Mesendoderm (in vitro differentiated cells): ENCODE measurements around the gene CACNA1C.
"Not testable (repeated sequence)": the region's sequence is repeated elsewhere in the genome, so short reads cannot be mapped to it uniquely, and the experiment has no call there.

Source experiments
- DNase-seq: peaks from one replicate; pipeline ENCODE4 v3.0.0; 2013
- H2AK5ac ChIP-seq: 2 replicates; pipeline ENCODE4 v1.6.1; 2013; ENCODE audit warnings: low read length, inconsistent platforms
- H2BK120ac ChIP-seq: 2 replicates; pipeline ENCODE4 v1.6.1; 2013; ENCODE audit warnings: low read depth, mild to moderate bottlenecking, low read length, moderate library complexity, mixed read lengths
- H2BK15ac ChIP-seq: replicated peaks from 2 replicates; pipeline ENCODE4 v1.6.1; 2013; ENCODE audit warnings: low read depth, mild to moderate bottlenecking, moderate library complexity
- H2BK5ac ChIP-seq: 2 replicates; pipeline ENCODE4 v1.6.1; 2013; ENCODE audit warnings: low read length, inconsistent platforms
- H3K18ac ChIP-seq: 2 replicates; pipeline ENCODE4 v1.6.1; 2013; ENCODE audit warnings: mild to moderate bottlenecking, low read length, mixed read lengths
- H3K23ac ChIP-seq: one replicate; pipeline ENCODE4 v1.6.1; 2013; ENCODE audit warnings: low read length
- H3K27ac ChIP-seq: 2 replicates; pipeline ENCODE4 v1.5.1; 2013; ENCODE audit warnings: low read depth, mild to moderate bottlenecking, inconsistent platforms, low read length, moderate library complexity
- H3K27me3 ChIP-seq: 2 replicates; pipeline ENCODE4 v1.6.1; 2013; ENCODE audit warnings: low read length, control low read depth, mild to moderate bottlenecking, inconsistent platforms; ENCODE audit not compliant: insufficient read depth, poor library complexity
- H3K36me3 ChIP-seq: 2 replicates; pipeline ENCODE4 v1.6.1; 2013; ENCODE audit warnings: low read length, inconsistent platforms; ENCODE audit not compliant: control insufficient read depth, insufficient read depth
- H3K4ac ChIP-seq: one replicate; pipeline ENCODE4 v1.6.1; 2013; ENCODE audit warnings: low read depth, mild to moderate bottlenecking, low read length, moderate library complexity
- H3K4me1 ChIP-seq: 2 replicates; pipeline ENCODE4 v1.6.1; 2013; ENCODE audit warnings: low read depth, low read length, inconsistent platforms; ENCODE audit not compliant: control insufficient read depth
- H3K4me2 ChIP-seq: 2 replicates; pipeline ENCODE4 v1.6.1; 2013; ENCODE audit warnings: low read length
- H3K4me3 ChIP-seq: 2 replicates; pipeline ENCODE4 v1.5.1; 2013; ENCODE audit warnings: mild to moderate bottlenecking, low read length
- H3K56ac ChIP-seq: one replicate; pipeline ENCODE4 v1.6.1; 2013; ENCODE audit warnings: low read length
- H3K79me1 ChIP-seq: 2 replicates; pipeline ENCODE4 v1.6.1; 2013; ENCODE audit warnings: low read length, inconsistent platforms
- H3K79me2 ChIP-seq: 2 replicates; pipeline ENCODE4 v1.6.1; 2013; ENCODE audit warnings: mild to moderate bottlenecking, low read length; ENCODE audit not compliant: control insufficient read depth, insufficient read depth
- H3K9ac ChIP-seq: 2 replicates; pipeline ENCODE4 v1.6.1; 2013; ENCODE audit warnings: low read length, inconsistent platforms
- H4K5ac ChIP-seq: one replicate; pipeline ENCODE4 v1.6.1; 2013; ENCODE audit warnings: low read length
- H4K8ac ChIP-seq: one replicate; pipeline ENCODE4 v1.6.1; 2013; ENCODE audit warnings: low read depth, mild to moderate bottlenecking, control low read depth, low read length, moderate library complexity
- WGBS: extraction: QIAGEN DNeasy Blood & Tissue Kit; methylation state at CpG from one replicate; pipeline ENCODE4 v1.1.7; 2013; ENCODE audit warnings: low lambda C conversion rate, missing lambda C conversion rate; ENCODE audit not compliant: insufficient coverage; ENCODE audit errors: extremely low coverage; 5-methylcytosine and 5-hydroxymethylcytosine counted together

The CACNA1C gene

GRCh38 chr12:2684026-2684325 is 631.2 kb downstream of the CACNA1C start:
- H3K4ac ChIP-seq, H2BK15ac ChIP-seq, H3K18ac ChIP-seq, H3K27ac ChIP-seq, H4K8ac ChIP-seq, H3K23ac ChIP-seq, H3K56ac ChIP-seq, H4K5ac ChIP-seq, H3K4me1 ChIP-seq, H3K9ac ChIP-seq, H3K79me1 ChIP-seq, H3K27me3 ChIP-seq, H2BK5ac ChIP-seq, H2BK120ac ChIP-seq, DNase-seq, H3K36me3 ChIP-seq, H2AK5ac ChIP-seq, H3K4me3 ChIP-seq, H3K4me2 ChIP-seq, H3K79me2 ChIP-seq: not testable (repeated sequence)
- WGBS = no CpG with 5 or more reads among the region's 6 CpGs

GRCh38 chr12:2685620-2686279 is 633.0 kb downstream of the CACNA1C start:
- not testable (repeated sequence) for H4K8ac ChIP-seq, H3K4me2 ChIP-seq, H3K36me3 ChIP-seq, H3K56ac ChIP-seq, H3K4me1 ChIP-seq, H3K79me2 ChIP-seq, H2BK5ac ChIP-seq, H2BK15ac ChIP-seq, DNase-seq, H3K79me1 ChIP-seq, H3K9ac ChIP-seq, H2BK120ac ChIP-seq, H3K23ac ChIP-seq, H3K4ac ChIP-seq, H3K27me3 ChIP-seq, H4K5ac ChIP-seq, H3K27ac ChIP-seq, H3K18ac ChIP-seq, H2AK5ac ChIP-seq, H3K4me3 ChIP-seq
- no CpG with 5 or more reads among the region's 20 CpGs for WGBS

- Histone ChIP-seq H3K4me1 (no peaks in the 10 kb centered on the region), H4K5ac (no peak overlapping the region), H2AK5ac (no peak overlapping the region), H3K9ac (no peak overlapping the region), H3K23ac (no peak overlapping the region), H4K8ac (no peak overlapping the region), H2BK5ac (no peak overlapping the region), H3K79me2 (no peaks in the 10 kb centered on the region), H2BK15ac (no peak overlapping the region), H3K27ac (no peak overlapping the region), H3K79me1 (no peaks in the 10 kb centered on the region), H3K18ac (no peak overlapping the region), H3K56ac (no peak overlapping the region), H3K27me3 (no peaks in the 10 kb centered on the region), H3K36me3 (no peaks in the 10 kb centered on the region), H2BK120ac (no peak overlapping the region), H3K4ac (no peak overlapping the region), H3K4me3 (no peak overlapping the region), H3K4me2 (no peak overlapping the region)
- WGBS = no CpG with 5 or more reads among the region's 5 CpGs
- no peak for DNase-seq
Observed at GRCh38 chr12:2686280-2686646, 633.5 kb downstream of the CACNA1C start.

- Histone ChIP-seq H3K4ac (no peak overlapping the region), H3K27me3 (no peaks in the 10 kb centered on the region), H3K4me2 (no peak overlapping the region), H2BK120ac (no peak overlapping the region), H3K18ac (no peak overlapping the region), H3K27ac (no peak overlapping the region), H3K56ac (no peak overlapping the region), H4K5ac (no peak overlapping the region), H3K9ac (no peak overlapping the region), H3K4me3 (no peak overlapping the region), H3K79me2 (no peaks in the 10 kb centered on the region), H3K36me3 (no peaks in the 10 kb centered on the region), H3K23ac (no peak overlapping the region), H4K8ac (no peak overlapping the region), H2BK5ac (no peak overlapping the region), H3K79me1 (no peaks in the 10 kb centered on the region), H2AK5ac (no peak overlapping the region), H3K4me1 (no peaks in the 10 kb centered on the region), H2BK15ac (no peak overlapping the region)
- no CpG with 5 or more reads among the region's 5 CpGs for WGBS
- DNase-seq = no peak
Observed at GRCh38 chr12:2687058-2687457, 634.3 kb downstream of the CACNA1C start.

GRCh38 chr12:2687726-2688125 is 634.9 kb downstream of the CACNA1C start:
- H3K27ac ChIP-seq = no peak overlapping the region
- no peaks in the 10 kb centered on the region for H3K79me2 ChIP-seq
- no peaks in the 10 kb centered on the region for H3K79me1 ChIP-seq
- H3K4ac ChIP-seq = no peak overlapping the region
- H2AK5ac ChIP-seq = no peak overlapping the region
- H3K9ac ChIP-seq = no peak overlapping the region
- no peaks in the 10 kb centered on the region for H3K36me3 ChIP-seq
- no peaks in the 10 kb centered on the region for H3K27me3 ChIP-seq
- H3K56ac ChIP-seq = no peak overlapping the region
- no peak overlapping the region for H3K23ac ChIP-seq
- no peak overlapping the region for H2BK120ac ChIP-seq
- H2BK15ac ChIP-seq = no peak overlapping the region
- H3K18ac ChIP-seq = no peak overlapping the region
- no peak overlapping the region for H3K4me2 ChIP-seq
- no peak overlapping the region for H4K5ac ChIP-seq
- no peak overlapping the region for H3K4me3 ChIP-seq
- no peak for DNase-seq
- no peak overlapping the region for H2BK5ac ChIP-seq
- no CpG with 5 or more reads among the region's 7 CpGs for WGBS
- H4K8ac ChIP-seq = no peak overlapping the region
- H3K4me1 ChIP-seq = no peaks in the 10 kb centered on the region

GRCh38 chr12:2688381-2688931 is 635.7 kb downstream of the CACNA1C start:
- peaks cover 2% of the 10 kb centered on the region for H3K4me1 ChIP-seq
- H3K4me3 ChIP-seq = no peak overlapping the region
- H3K56ac ChIP-seq = no peak overlapping the region
- no peak overlapping the region for H3K23ac ChIP-seq
- no peak overlapping the region for H2AK5ac ChIP-seq
- no peak overlapping the region for H2BK5ac ChIP-seq
- no peak overlapping the region for H3K27ac ChIP-seq
- DNase-seq = no peak
- H3K9ac ChIP-seq = no peak overlapping the region
- no peak overlapping the region for H4K8ac ChIP-seq
- no peaks in the 10 kb centered on the region for H3K79me2 ChIP-seq
- no peak overlapping the region for H3K18ac ChIP-seq
- H2BK15ac ChIP-seq = no peak overlapping the region
- no peak overlapping the region for H2BK120ac ChIP-seq
- no peaks in the 10 kb centered on the region for H3K79me1 ChIP-seq
- H3K27me3 ChIP-seq = no peaks in the 10 kb centered on the region
- no CpG with 5 or more reads among the region's 20 CpGs for WGBS
- H3K4me2 ChIP-seq = no peak overlapping the region
- no peaks in the 10 kb centered on the region for H3K36me3 ChIP-seq
- no peak overlapping the region for H4K5ac ChIP-seq
- H3K4ac ChIP-seq = no peak overlapping the region
